Lung (tissue), 16 donors: ENCODE measurements around the gene LETMD1. TPM values are rescaled to one million over a fixed set of nuclear protein-coding genes. Genes with fewer than 3 reads are reported as not detected.

Source experiments
- ATAC-seq: fragments of 200-7000 bp; cut with Tn5 transposase; one replicate; pipeline ENCODE4 v1.9.1; 2020; ENCODE audit warnings: moderate number of reproducible peaks; ENCODE audit not compliant: insufficient read depth, low FRiP score
- DNase-seq, 3 donors: peaks; one replicate each; pipeline ENCODE4 v3.0.0-alpha.2; 2013 to 2017
- H3K27ac ChIP-seq, 2 donors: one replicate each; pipeline ENCODE4 v1.5.1; 2013; ENCODE audit warnings: mild to moderate bottlenecking in 2 of 2, moderate library complexity in 2 of 2, control low read depth in 1 of 2, inconsistent platforms in 1 of 2, low read depth in 1 of 2, low read length in 1 of 2
- H3K27me3 ChIP-seq, 3 donors: one replicate each; pipeline ENCODE4 v1.5.1; 2013; ENCODE audit warnings: low read length in 2 of 3; ENCODE audit not compliant: control insufficient read depth in 3 of 3, insufficient read depth in 3 of 3
- H3K36me3 ChIP-seq, 4 donors: one replicate each; pipeline ENCODE4 v1.5.1; 2013; ENCODE audit warnings: low read length in 4 of 4, mild to moderate bottlenecking in 1 of 4, moderate library complexity in 1 of 4; ENCODE audit not compliant: control insufficient read depth in 4 of 4, insufficient read depth in 4 of 4
- H3K4me1 ChIP-seq, 5 donors: one replicate each; pipeline ENCODE4 v1.5.1; 2013; ENCODE audit warnings: low read length in 5 of 5, mild to moderate bottlenecking in 2 of 5, moderate library complexity in 1 of 5; ENCODE audit not compliant: control insufficient read depth in 5 of 5, insufficient read depth in 5 of 5
- H3K4me3 ChIP-seq: one replicate; pipeline ENCODE4 v1.5.1; 2013; ENCODE audit warnings: mild to moderate bottlenecking, control low read depth, moderate library complexity
- H3K9ac ChIP-seq, 2 donors: one replicate each; pipeline ENCODE4 v1.5.1; 2013; ENCODE audit warnings: low read length in 2 of 2, control low read depth in 1 of 2; ENCODE audit not compliant: insufficient read depth in 1 of 2
- H3K9me3 ChIP-seq, 4 donors: one replicate each; pipeline ENCODE4 v1.5.1; 2013; ENCODE audit warnings: low read length in 3 of 4, mild to moderate bottlenecking in 1 of 4, moderate library complexity in 1 of 4; ENCODE audit not compliant: control insufficient read depth in 4 of 4, insufficient read depth in 3 of 4
- CTCF ChIP-seq: IDR thresholded peaks from 2 replicates; pipeline ENCODE4 v1.5.1; 2012; ENCODE audit warnings: mild to moderate bottlenecking; ENCODE audit errors: control extremely low read depth, extremely low read depth
- WGBS, 2 donors: extraction: QIAGEN DNeasy Blood & Tissue Kit; methylation state at CpG; one replicate each; pipeline ENCODE4 v1.1.7; 2013; 5-methylcytosine and 5-hydroxymethylcytosine counted together
- long read RNA-seq, 5 donors: transcript quantifications; one replicate each; lab custom pipeline, GENCODE V29; 2026
- polyA plus RNA-seq, 2 donors: library from polyadenylated mRNA; stranded (reverse); fragments of 200-250 nt; gene quantifications; one replicate each; pipeline ENCODE4 v1.2.1, GENCODE V29; 2013
- total RNA-seq, 2 donors: library from RNA; depleted of rRNA in 1 of 2; stranded (reverse); fragments of >200 nt in 1 of 2; gene quantifications; one replicate each; pipeline ENCODE4 v1.2.1, GENCODE V29; 2014 to 2021
- donor health status: control.
- donor health status: control.
- donor health status: Bipolar disorder and iron deficiency.
- donor health status: healthy.
- donor health status: DM: yes; HTN: yes; CAD: no.

Gene LETMD1
- total RNA-seq: 10 to 100 TPM; 45.2 to 81.6 TPM
- polyA plus RNA-seq: 10 to 100 TPM; 29.9 to 52.0 TPM
- long read RNA-seq, donor 1, transcript LETMD1-206 (6 exons, 1,665 nt): minor isoform, 5 of 95 reads
- long read RNA-seq, donor 1, transcript LETMD1-201 (9 exons, 2,112 nt): minor isoform, 5 of 95 reads
- long read RNA-seq, donor 1, transcript LETMD1-238 (1 exons, 2,948 nt): major isoform, 52 of 95 reads
- long read RNA-seq, donor 1, transcript LETMD1-221 (5 exons, 1,480 nt): minor isoform, 9 of 95 reads
- long read RNA-seq, donor 1, partial matches to known transcripts: 6 of 95 reads
- long read RNA-seq, donor 1, other reads (novel, unspliced or antisense): 6 of 95 reads
- long read RNA-seq, donor 2, transcript LETMD1-238 (1 exons, 2,948 nt): major isoform, 23 of 33 reads
- long read RNA-seq, donor 2, partial matches to known transcripts: 0 of 33 reads
- long read RNA-seq, donor 2, other reads (novel, unspliced or antisense): 0 of 33 reads
- long read RNA-seq, donor 3, transcript LETMD1-238 (1 exons, 2,948 nt): major isoform, 25 of 33 reads
- long read RNA-seq, donor 3, partial matches to known transcripts: 0 of 33 reads
- long read RNA-seq, donor 3, other reads (novel, unspliced or antisense): 0 of 33 reads
- long read RNA-seq, donor 4, transcript LETMD1-238 (1 exons, 2,948 nt): major isoform, 22 of 28 reads
- long read RNA-seq, donor 4, partial matches to known transcripts: 0 of 28 reads
- long read RNA-seq, donor 4, other reads (novel, unspliced or antisense): 0 of 28 reads
- long read RNA-seq, donor 5, transcript LETMD1-201 (9 exons, 2,112 nt): minor isoform, 7 of 74 reads
- long read RNA-seq, donor 5, transcript LETMD1-238 (1 exons, 2,948 nt): major isoform, 45 of 74 reads
- long read RNA-seq, donor 5, partial matches to known transcripts: 8 of 74 reads
- long read RNA-seq, donor 5, other reads (novel, unspliced or antisense): 0 of 74 reads

GRCh38 chr12:51047655-51048540, at the start of gene LETMD1:
TSS of gene LETMD1 (plus strand) at chr12:51048327. CDS start at chr12:51048357, 30 bp downstream.
- 3 to 4% methylated on average over 51 of the region's 51 CpGs for WGBS, 2 donors
- peak within 1 kb of the TSS; percentile 95 to 96 for H3K27ac ChIP-seq
- peaks cover 0 to 18% (median 9%) of the 10 kb centered on the region in 5 donors for H3K4me1 ChIP-seq
- no peaks in the 10 kb centered on the region for H3K9me3 ChIP-seq
- TF ChIP-seq CTCF: peak; percentile 91
- ATAC-seq: peak; percentile 99
- H3K9ac ChIP-seq: peak within 1 kb of the TSS; percentile 63 to 91
- no peaks in the 10 kb centered on the region for H3K27me3 ChIP-seq
- H3K4me3 ChIP-seq: peak within 1 kb of the TSS; percentile 70
- H3K36me3 ChIP-seq: peaks cover 0 to 7% (median 4%) of the 10 kb centered on the region in 4 donors
- peak; percentile 96 to 99 (median 99) for DNase-seq

GRCh38 chr12:50999093-50999492, 49.0 kb upstream of the LETMD1 start:
- ATAC-seq (no peak), DNase-seq (no peak)
- WGBS, 2 donors: 76 to 95% methylated on average over 4 of the region's 4 CpGs
- TF ChIP-seq CTCF: no peak
- Histone ChIP-seq H3K27ac (no peak overlapping the region), H3K9me3 (no peaks in the 10 kb centered on the region), H3K4me3 (no peak overlapping the region), H3K9ac (no peak overlapping the region), H3K4me1 (no peaks in the 10 kb centered on the region), H3K27me3 (no peaks in the 10 kb centered on the region), H3K36me3 (peaks cover 24 to 34% (median 31%) of the 10 kb centered on the region in 4 donors)

GRCh38 chr12:51000245-51000644, 47.9 kb upstream of the LETMD1 start:
- H3K4me1 ChIP-seq: peaks cover 0 to 6% (median 0%) of the 10 kb centered on the region in 5 donors
- no peak for TF ChIP-seq CTCF
- DNase-seq (no peak), ATAC-seq (no peak)
- 86 to 95% methylated on average over 7 of the region's 7 CpGs for WGBS, 2 donors
- no peak overlapping the region for H3K27ac ChIP-seq
- H3K36me3 ChIP-seq: peaks cover 16 to 29% (median 29%) of the 10 kb centered on the region in 4 donors
- H3K9ac ChIP-seq: no peak overlapping the region
- no peaks in the 10 kb centered on the region for H3K27me3 ChIP-seq
- H3K4me3 ChIP-seq: no peak overlapping the region
- no peaks in the 10 kb centered on the region for H3K9me3 ChIP-seq
